H1 (cell line): ENCODE results near the gene FES. TPM values are rescaled to one million over a fixed set of nuclear protein-coding genes. Genes with fewer than 3 reads are reported as not detected.

ENCODE experiments used
- CTCF ChIA-PET: fragments of 300-600 bp; sonication (Branson Sonifier 250); formaldehyde crosslinking; loops from one replicate; lab custom pipeline; 2021; ENCODE audit not compliant: partially characterized antibody; lab: Charles Lee
- POLR2A ChIA-PET: fragments of 300-600 bp; sonication (Branson Sonifier 250); formaldehyde crosslinking; loops from one replicate; lab custom pipeline; 2021; ENCODE audit warnings: inconsistent platforms; ENCODE audit not compliant: partially characterized antibody; lab: Charles Lee
- DNase-seq, 2 experiments: peaks; one replicate each; pipeline versions ENCODE4 v3.0.0 to v3.0.0-alpha.2; 2010 to 2022; ENCODE audit warnings: low spot score in 2 of 2, low read depth in 1 of 2, mixed read lengths in 1 of 2
- FAIRE-seq: peaks from 2 replicates; lab custom pipeline; 2011; peaks lifted over from hg19 to GRCh38; lab: Jason Lieb, UNC
- H2AFZ ChIP-seq: 2 replicates; pipeline ENCODE4 v1.8.1; 2012; ENCODE audit warnings: low read length, inconsistent platforms
- H2AK5ac ChIP-seq: 2 replicates; pipeline ENCODE4 v1.6.1; 2013; ENCODE audit warnings: low read depth, low read length
- H2BK120ac ChIP-seq: replicated peaks from 2 replicates; pipeline ENCODE3; 2013; ENCODE audit warnings: low read depth, low read length, inconsistent platforms
- H2BK12ac ChIP-seq: 2 replicates; pipeline ENCODE4 v1.6.1; 2013; ENCODE audit warnings: low read depth, low read length
- H2BK15ac ChIP-seq: 2 replicates; pipeline ENCODE4 v1.6.1; 2013; ENCODE audit warnings: low read length
- H2BK20ac ChIP-seq: 2 replicates; pipeline ENCODE4 v1.6.1; 2013; ENCODE audit warnings: low read length
- H2BK5ac ChIP-seq: 2 replicates; pipeline ENCODE4 v1.6.1; 2013; ENCODE audit warnings: low read depth, low read length
- H3K14ac ChIP-seq: 2 replicates; pipeline ENCODE4 v1.6.1; 2013; ENCODE audit warnings: inconsistent platforms; ENCODE audit not compliant: insufficient read length
- H3K18ac ChIP-seq: 2 replicates; pipeline ENCODE4 v1.6.1; 2013; ENCODE audit warnings: low read length; ENCODE audit errors: extremely low read depth
- H3K23ac ChIP-seq: 2 replicates; pipeline ENCODE4 v1.6.1; 2013; ENCODE audit warnings: inconsistent platforms; ENCODE audit not compliant: insufficient read length
- H3K23me2 ChIP-seq: 2 replicates; pipeline ENCODE4 v1.6.1; 2013; ENCODE audit warnings: low read depth, low read length
- H3K27ac ChIP-seq: 2 replicates; pipeline ENCODE4 v1.6.1; 2011; ENCODE audit warnings: low read depth, low read length, inconsistent platforms
- H3K27me3 ChIP-seq, 4 experiments: replicated peaks in 1 of 4; 1 replicate in 1 of 4; 2 replicates in 3 of 4; pipeline versions ENCODE4 v1.6.1 to v1.8.1; 2011 to 2013; ENCODE audit warnings: low read length in 3 of 4, mild to moderate bottlenecking in 3 of 4, inconsistent platforms in 2 of 4, mixed read lengths in 2 of 4, moderate library complexity in 1 of 4; ENCODE audit not compliant: control insufficient read depth in 3 of 4, insufficient read depth in 3 of 4; ENCODE audit errors: extremely low read depth in 1 of 4
- H3K36me3 ChIP-seq, 4 experiments: 2 replicates each; pipeline versions ENCODE4 v1.6.1 to v1.8.1; 2011 to 2013; ENCODE audit warnings: mild to moderate bottlenecking in 4 of 4, low read length in 3 of 4, moderate library complexity in 2 of 4, control low read depth in 1 of 4, inconsistent platforms in 1 of 4; ENCODE audit not compliant: insufficient read depth in 4 of 4, control insufficient read depth in 2 of 4
- H3K4ac ChIP-seq: replicated peaks from 2 replicates; pipeline ENCODE3; 2013; ENCODE audit warnings: low read length, low read depth, mixed read lengths, inconsistent platforms; ENCODE audit not compliant: insufficient read length
- H3K4me1 ChIP-seq, 4 experiments: replicated peaks in 1 of 4; 1 replicate in 1 of 4; 2 replicates in 3 of 4; pipeline versions ENCODE4 v1.6.1 to v1.8.1; 2011 to 2013; ENCODE audit warnings: low read length in 3 of 4, inconsistent platforms in 2 of 4, mixed read lengths in 1 of 4; ENCODE audit not compliant: insufficient read depth in 4 of 4, control insufficient read depth in 3 of 4
- H3K4me2 ChIP-seq, 2 experiments: 2 replicates each; pipeline versions ENCODE4 v1.6.1 to v1.8.1; 2011 to 2013; ENCODE audit warnings: low read depth in 2 of 2, low read length in 2 of 2, control low read depth in 1 of 2, inconsistent platforms in 1 of 2, mild to moderate bottlenecking in 1 of 2; ENCODE audit not compliant: insufficient read depth in 1 of 2
- H3K4me3 ChIP-seq, 4 experiments: fragments of 200-600, 300-600 bp in 1 of 4; sonication (generic), shearing (Covaris generic), sonication (Bioruptor Twin) in 1 of 4; 2 replicates each; pipeline versions ENCODE4 v1.5.1 to v1.8.1; 2011 to 2016; ENCODE audit warnings: low read length in 4 of 4, low read depth in 3 of 4, control low read depth in 2 of 4, inconsistent platforms in 2 of 4, mild to moderate bottlenecking in 2 of 4, mixed read lengths in 1 of 4, moderate library complexity in 1 of 4; ENCODE audit not compliant: insufficient read depth in 2 of 4; ENCODE audit errors: extremely low read depth in 1 of 4
- H3K56ac ChIP-seq: replicated peaks from 2 replicates; pipeline ENCODE3; 2013; ENCODE audit warnings: low read depth, mild to moderate bottlenecking, mixed read lengths, low read length, inconsistent platforms; ENCODE audit not compliant: insufficient read length
- H3K79me1 ChIP-seq: 2 replicates; pipeline ENCODE4 v1.6.1; 2013; ENCODE audit warnings: low read depth, low read length, control low read depth
- H3K79me2 ChIP-seq, 2 experiments: 2 replicates each; pipeline versions ENCODE4 v1.6.1 to v1.8.1; 2012 to 2013; ENCODE audit warnings: low read length in 2 of 2, mild to moderate bottlenecking in 2 of 2, inconsistent platforms in 1 of 2; ENCODE audit not compliant: insufficient read depth in 2 of 2, control insufficient read depth in 1 of 2
- H3K9ac ChIP-seq, 4 experiments: replicated peaks in 1 of 4; 1 replicate in 1 of 4; 2 replicates in 3 of 4; pipeline versions ENCODE4 v1.6.1 to v1.8.1; 2011 to 2013; ENCODE audit warnings: low read depth in 3 of 4, low read length in 3 of 4, control low read depth in 2 of 4, mild to moderate bottlenecking in 2 of 4, moderate library complexity in 2 of 4, inconsistent platforms in 1 of 4; ENCODE audit errors: extremely low read depth in 1 of 4
- H3K9me3 ChIP-seq, 2 experiments: 2 replicates each; pipeline versions ENCODE4 v1.6.1 to v1.8.1; 2012 to 2013; ENCODE audit warnings: mild to moderate bottlenecking in 2 of 2, moderate library complexity in 2 of 2, control low read depth in 1 of 2, inconsistent platforms in 1 of 2, low read depth in 1 of 2, low read length in 1 of 2, mixed read lengths in 1 of 2; ENCODE audit not compliant: insufficient read depth in 2 of 2
- H4K20me1 ChIP-seq, 2 experiments: replicated peaks in 1 of 2; 2 replicates each; pipeline versions ENCODE3 to v1.8.1; 2011 to 2013; ENCODE audit warnings: inconsistent platforms in 2 of 2, low read length in 2 of 2, mild to moderate bottlenecking in 1 of 2; ENCODE audit not compliant: insufficient read depth in 2 of 2, control insufficient read depth in 1 of 2
- H4K5ac ChIP-seq: 2 replicates; pipeline ENCODE4 v1.6.1; 2013; ENCODE audit warnings: low read length, low read depth, mixed read lengths, inconsistent platforms; ENCODE audit not compliant: insufficient read length
- H4K8ac ChIP-seq: 2 replicates; pipeline ENCODE4 v1.8.0; 2013; ENCODE audit warnings: mild to moderate bottlenecking, moderate library complexity, low read length, inconsistent platforms; ENCODE audit not compliant: insufficient read depth; ENCODE audit errors: extremely low read depth
- H4K91ac ChIP-seq: replicated peaks from 2 replicates; pipeline ENCODE3; 2013; ENCODE audit warnings: low read length, mixed read lengths, inconsistent platforms; ENCODE audit not compliant: insufficient read length
- CEBPB ChIP-seq: IDR thresholded peaks from 2 replicates; pipeline ENCODE4 v1.6.1; 2012; ENCODE audit warnings: low read depth, low read length
- GABPA ChIP-seq: IDR thresholded peaks from 2 replicates; pipeline ENCODE4 v1.6.1; 2011; ENCODE audit warnings: mild to moderate bottlenecking, low read length, moderate library complexity, borderline replicate concordance; ENCODE audit not compliant: insufficient read depth
- GTF2F1 ChIP-seq: IDR thresholded peaks from 2 replicates; pipeline ENCODE4 v1.6.1; 2012; ENCODE audit warnings: low read depth, low read length, improper control_type of control experiment, borderline replicate concordance
- WGBS, 2 experiments: shearing (Covaris generic) in 1 of 2; methylation state at CpG; one replicate each; pipeline versions ENCODE4 v1.1.6 to v1.1.7; 2013 to 2015; ENCODE audit warnings: low lambda C conversion rate in 2 of 2, mixed read lengths in 2 of 2, inconsistent platforms in 1 of 2, low coverage in 1 of 2, missing lambda C conversion rate in 1 of 2; ENCODE audit not compliant: insufficient replicate concordance in 2 of 2, insufficient coverage in 1 of 2, insufficient read length in 1 of 2; ENCODE audit errors: extremely low coverage in 1 of 2, missing lambda C conversion rate in 1 of 2; 5-methylcytosine and 5-hydroxymethylcytosine counted together
- polyA plus RNA-seq, 7 experiments: library from polyadenylated mRNA; depleted of rRNA in 3 of 7; stranded (reverse) in 5 of 7; unstranded in 2 of 7; fragments of >200 nt in 5 of 7; fragments of 200-250 nt in 2 of 7; gene quantifications; 1 replicate in 5 of 7; 2 replicates in 1 of 7; 4 replicates in 1 of 7; pipeline versions ENCODE4 v1.2.1 to v1.2.3, GENCODE V29; 2011 to 2013; ENCODE audit warnings: missing spikeins in 2 of 7, mixed read lengths in 2 of 7
- total RNA-seq: library from RNA; stranded (reverse); fragmentation: NEBNext Ultra II Directional; extraction: Animal tissue kit (Norgen Biotek cat#: 25700); gene quantifications from 2 replicates; pipeline ENCODE4 v1.2.1, GENCODE V29; 2021

FES gene
- total and polyA plus RNA-seq, 2 of the 8 experiments (the other 6 are each of a cell fraction or from before 2014, with no cell fraction given): 8.5 to 8.6 TPM

DNA sequence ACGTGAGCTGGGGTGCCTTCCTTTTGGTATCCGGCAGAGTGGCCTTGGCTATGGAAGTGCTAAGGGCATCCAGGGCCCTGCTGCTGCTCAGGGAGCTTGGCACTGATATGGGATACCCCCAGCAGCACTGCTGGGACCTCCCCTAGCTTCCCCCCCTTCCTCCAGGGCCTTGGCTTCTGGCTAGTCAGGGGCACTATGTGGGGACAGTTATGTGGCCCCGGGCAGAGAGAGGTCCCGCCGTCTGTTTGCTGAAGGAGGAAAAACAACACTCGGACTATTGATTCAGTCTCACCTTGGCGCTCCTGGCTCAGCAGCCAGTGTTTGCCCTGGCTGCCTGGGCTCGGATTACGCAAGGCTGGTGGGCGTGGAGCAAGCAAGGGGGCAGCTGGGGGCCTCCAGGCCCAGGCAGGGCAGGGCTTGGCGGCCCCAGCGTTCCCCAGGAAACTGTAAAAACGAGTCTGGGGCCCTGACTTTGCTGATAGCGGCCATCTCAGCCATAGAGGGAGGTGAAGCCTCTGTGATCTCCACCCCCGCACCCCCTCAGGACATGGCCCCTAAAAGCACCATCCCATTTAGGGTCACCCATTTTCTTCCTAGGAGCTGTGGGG lies 10.2 kb upstream of the FES start:
- DNase-seq (peak in 1 of 2 experiments; percentile 71), FAIRE-seq (no peak)
- H3K27me3 ChIP-seq: no peaks in the 10 kb centered on the region
- no peak overlapping the region for H3K56ac ChIP-seq
- no peak overlapping the region for H2BK120ac ChIP-seq
- no peak overlapping the region for H3K9ac ChIP-seq
- WGBS, 2 experiments: 37% methylated on average over 14 of the region's 15 CpGs; no CpG with 5 or more reads in 1 of the 2 experiments
- no peak overlapping the region for H2AFZ ChIP-seq
- no peak overlapping the region for H4K5ac ChIP-seq
- peak overlapping the region; percentile 43; the same call in 1 of the 2 replicates for H2BK20ac ChIP-seq
- peak overlapping the region in 2 of 4 experiments; percentile 5 to 13; a peak in 2 of 8 replicates for H3K4me3 ChIP-seq
- no peak overlapping the region for H3K23ac ChIP-seq
- peaks cover 2% of the 10 kb centered on the region; the same call in 1 of the 2 replicates for H3K79me1 ChIP-seq
- H3K79me2 ChIP-seq: peaks cover 0 to 5% of the 10 kb centered on the region in 2 experiments; a peak in 2 of 4 replicates
- no peak overlapping the region for H3K14ac ChIP-seq
- H3K4me2 ChIP-seq: peak overlapping the region; percentile 52 to 69
- no peaks in the 10 kb centered on the region for H3K9me3 ChIP-seq
- H3K36me3 ChIP-seq: peaks cover 0 to 10% (median 4%) of the 10 kb centered on the region in 4 experiments; a peak in 3 of 8 replicates
- H2AK5ac ChIP-seq: no peak overlapping the region
- 0 out of 2 replicates have a peak overlapping the region, but pooled peaks have one; percentile 47 for H2BK5ac ChIP-seq
- TF ChIP-seq GABPA (0 out of 2 replicates have a peak, but pooled peaks have one; percentile 27), GTF2F1 (no peak), CEBPB (peak; percentile 97)
- H4K20me1 ChIP-seq: peaks cover 0 to 2% of the 10 kb centered on the region in 2 experiments
- CTCF ChIA-PET: interaction anchor here (0.6 to 2.5 kb wide), 8 partner anchors 8 to 539 kb away, joined by 3 to 28 read pairs (median 3); partner anchors contain the start of gene FES
- peak overlapping the region; percentile 17 for H3K18ac ChIP-seq
- H3K27ac ChIP-seq: peak overlapping the region; percentile 55
- H4K8ac ChIP-seq: no peak overlapping the region
- POLR2A ChIA-PET: interaction anchor here (1.1 to 1.8 kb wide), 3 partner anchors 10 to 60 kb away, joined by 3 to 13 read pairs (median 4); partner anchors contain the start of gene FES
- peaks cover 18 to 36% (median 23%) of the 10 kb centered on the region in 4 experiments for H3K4me1 ChIP-seq
- no peak overlapping the region for H2BK15ac ChIP-seq
- peak overlapping the region; percentile 76 for H4K91ac ChIP-seq
- H2BK12ac ChIP-seq: no peak overlapping the region
- peaks cover 4% of the 10 kb centered on the region; the same call in 1 of the 2 replicates for H3K23me2 ChIP-seq
- H3K4ac ChIP-seq: no peak overlapping the region
